H1 (cell line): ENCODE measurements around the gene HSPA4L. TPM values are rescaled to one million over a fixed set of nuclear protein-coding genes. Genes with fewer than 3 reads are reported as not detected.

Experiments
- CTCF ChIA-PET: fragments of 300-600 bp; sonication (Branson Sonifier 250); formaldehyde crosslinking; loops from one replicate; lab custom pipeline; 2021; ENCODE audit not compliant: partially characterized antibody; lab: Charles Lee
- POLR2A ChIA-PET: fragments of 300-600 bp; sonication (Branson Sonifier 250); formaldehyde crosslinking; loops from one replicate; lab custom pipeline; 2021; ENCODE audit warnings: inconsistent platforms; ENCODE audit not compliant: partially characterized antibody; lab: Charles Lee
- DNase-seq, 2 experiments: peaks; one replicate each; pipeline versions ENCODE4 v3.0.0 to v3.0.0-alpha.2; 2010 to 2022; ENCODE audit warnings: low spot score in 2 of 2, low read depth in 1 of 2, mixed read lengths in 1 of 2
- FAIRE-seq: peaks from 2 replicates; lab custom pipeline; 2011; peaks lifted over from hg19 to GRCh38; lab: Jason Lieb, UNC
- H2AFZ ChIP-seq: 2 replicates; pipeline ENCODE4 v1.8.1; 2012; ENCODE audit warnings: low read length, inconsistent platforms
- H2AK5ac ChIP-seq: 2 replicates; pipeline ENCODE4 v1.6.1; 2013; ENCODE audit warnings: low read depth, low read length
- H2BK120ac ChIP-seq: replicated peaks from 2 replicates; pipeline ENCODE3; 2013; ENCODE audit warnings: low read depth, low read length, inconsistent platforms
- H2BK12ac ChIP-seq: 2 replicates; pipeline ENCODE4 v1.6.1; 2013; ENCODE audit warnings: low read depth, low read length
- H2BK15ac ChIP-seq: 2 replicates; pipeline ENCODE4 v1.6.1; 2013; ENCODE audit warnings: low read length
- H2BK20ac ChIP-seq: 2 replicates; pipeline ENCODE4 v1.6.1; 2013; ENCODE audit warnings: low read length
- H2BK5ac ChIP-seq: 2 replicates; pipeline ENCODE4 v1.6.1; 2013; ENCODE audit warnings: low read depth, low read length
- H3K14ac ChIP-seq: 2 replicates; pipeline ENCODE4 v1.6.1; 2013; ENCODE audit warnings: inconsistent platforms; ENCODE audit not compliant: insufficient read length
- H3K18ac ChIP-seq: 2 replicates; pipeline ENCODE4 v1.6.1; 2013; ENCODE audit warnings: low read length; ENCODE audit errors: extremely low read depth
- H3K23ac ChIP-seq: 2 replicates; pipeline ENCODE4 v1.6.1; 2013; ENCODE audit warnings: inconsistent platforms; ENCODE audit not compliant: insufficient read length
- H3K23me2 ChIP-seq: 2 replicates; pipeline ENCODE4 v1.6.1; 2013; ENCODE audit warnings: low read depth, low read length
- H3K27ac ChIP-seq: 2 replicates; pipeline ENCODE4 v1.6.1; 2011; ENCODE audit warnings: low read depth, low read length, inconsistent platforms
- H3K27me3 ChIP-seq, 4 experiments: replicated peaks in 1 of 4; 1 replicate in 1 of 4; 2 replicates in 3 of 4; pipeline versions ENCODE4 v1.6.1 to v1.8.1; 2011 to 2013; ENCODE audit warnings: low read length in 3 of 4, mild to moderate bottlenecking in 3 of 4, inconsistent platforms in 2 of 4, mixed read lengths in 2 of 4, moderate library complexity in 1 of 4; ENCODE audit not compliant: control insufficient read depth in 3 of 4, insufficient read depth in 3 of 4; ENCODE audit errors: extremely low read depth in 1 of 4
- H3K36me3 ChIP-seq, 4 experiments: 2 replicates each; pipeline versions ENCODE4 v1.6.1 to v1.8.1; 2011 to 2013; ENCODE audit warnings: mild to moderate bottlenecking in 4 of 4, low read length in 3 of 4, moderate library complexity in 2 of 4, control low read depth in 1 of 4, inconsistent platforms in 1 of 4; ENCODE audit not compliant: insufficient read depth in 4 of 4, control insufficient read depth in 2 of 4
- H3K4ac ChIP-seq: replicated peaks from 2 replicates; pipeline ENCODE3; 2013; ENCODE audit warnings: low read length, low read depth, mixed read lengths, inconsistent platforms; ENCODE audit not compliant: insufficient read length
- H3K4me1 ChIP-seq, 4 experiments: replicated peaks in 1 of 4; 1 replicate in 1 of 4; 2 replicates in 3 of 4; pipeline versions ENCODE4 v1.6.1 to v1.8.1; 2011 to 2013; ENCODE audit warnings: low read length in 3 of 4, inconsistent platforms in 2 of 4, mixed read lengths in 1 of 4; ENCODE audit not compliant: insufficient read depth in 4 of 4, control insufficient read depth in 3 of 4
- H3K4me2 ChIP-seq, 2 experiments: 2 replicates each; pipeline versions ENCODE4 v1.6.1 to v1.8.1; 2011 to 2013; ENCODE audit warnings: low read depth in 2 of 2, low read length in 2 of 2, control low read depth in 1 of 2, inconsistent platforms in 1 of 2, mild to moderate bottlenecking in 1 of 2; ENCODE audit not compliant: insufficient read depth in 1 of 2
- H3K4me3 ChIP-seq, 4 experiments: fragments of 200-600, 300-600 bp in 1 of 4; sonication (generic), shearing (Covaris generic), sonication (Bioruptor Twin) in 1 of 4; 2 replicates each; pipeline versions ENCODE4 v1.5.1 to v1.8.1; 2011 to 2016; ENCODE audit warnings: low read length in 4 of 4, low read depth in 3 of 4, control low read depth in 2 of 4, inconsistent platforms in 2 of 4, mild to moderate bottlenecking in 2 of 4, mixed read lengths in 1 of 4, moderate library complexity in 1 of 4; ENCODE audit not compliant: insufficient read depth in 2 of 4; ENCODE audit errors: extremely low read depth in 1 of 4
- H3K56ac ChIP-seq: replicated peaks from 2 replicates; pipeline ENCODE3; 2013; ENCODE audit warnings: low read depth, mild to moderate bottlenecking, mixed read lengths, low read length, inconsistent platforms; ENCODE audit not compliant: insufficient read length
- H3K79me1 ChIP-seq: 2 replicates; pipeline ENCODE4 v1.6.1; 2013; ENCODE audit warnings: low read depth, low read length, control low read depth
- H3K79me2 ChIP-seq, 2 experiments: 2 replicates each; pipeline versions ENCODE4 v1.6.1 to v1.8.1; 2012 to 2013; ENCODE audit warnings: low read length in 2 of 2, mild to moderate bottlenecking in 2 of 2, inconsistent platforms in 1 of 2; ENCODE audit not compliant: insufficient read depth in 2 of 2, control insufficient read depth in 1 of 2
- H3K9ac ChIP-seq, 4 experiments: replicated peaks in 1 of 4; 1 replicate in 1 of 4; 2 replicates in 3 of 4; pipeline versions ENCODE4 v1.6.1 to v1.8.1; 2011 to 2013; ENCODE audit warnings: low read depth in 3 of 4, low read length in 3 of 4, control low read depth in 2 of 4, mild to moderate bottlenecking in 2 of 4, moderate library complexity in 2 of 4, inconsistent platforms in 1 of 4; ENCODE audit errors: extremely low read depth in 1 of 4
- H3K9me3 ChIP-seq, 2 experiments: 2 replicates each; pipeline versions ENCODE4 v1.6.1 to v1.8.1; 2012 to 2013; ENCODE audit warnings: mild to moderate bottlenecking in 2 of 2, moderate library complexity in 2 of 2, control low read depth in 1 of 2, inconsistent platforms in 1 of 2, low read depth in 1 of 2, low read length in 1 of 2, mixed read lengths in 1 of 2; ENCODE audit not compliant: insufficient read depth in 2 of 2
- H4K20me1 ChIP-seq, 2 experiments: replicated peaks in 1 of 2; 2 replicates each; pipeline versions ENCODE3 to v1.8.1; 2011 to 2013; ENCODE audit warnings: inconsistent platforms in 2 of 2, low read length in 2 of 2, mild to moderate bottlenecking in 1 of 2; ENCODE audit not compliant: insufficient read depth in 2 of 2, control insufficient read depth in 1 of 2
- H4K5ac ChIP-seq: 2 replicates; pipeline ENCODE4 v1.6.1; 2013; ENCODE audit warnings: low read length, low read depth, mixed read lengths, inconsistent platforms; ENCODE audit not compliant: insufficient read length
- H4K8ac ChIP-seq: 2 replicates; pipeline ENCODE4 v1.8.0; 2013; ENCODE audit warnings: mild to moderate bottlenecking, moderate library complexity, low read length, inconsistent platforms; ENCODE audit not compliant: insufficient read depth; ENCODE audit errors: extremely low read depth
- H4K91ac ChIP-seq: replicated peaks from 2 replicates; pipeline ENCODE3; 2013; ENCODE audit warnings: low read length, mixed read lengths, inconsistent platforms; ENCODE audit not compliant: insufficient read length
- BRCA1 ChIP-seq: IDR thresholded peaks from 2 replicates; pipeline ENCODE4 v1.6.1; 2012; ENCODE audit warnings: low read depth, low read length, improper control_type of control experiment
- CEBPB ChIP-seq: IDR thresholded peaks from 2 replicates; pipeline ENCODE4 v1.6.1; 2012; ENCODE audit warnings: low read depth, low read length
- CHD1 ChIP-seq: IDR thresholded peaks from 2 replicates; pipeline ENCODE4 v1.6.1; 2012; ENCODE audit warnings: low read depth, low read length, improper control_type of control experiment
- CHD2 ChIP-seq: IDR thresholded peaks from 2 replicates; pipeline ENCODE4 v1.6.1; 2012; ENCODE audit warnings: low read length, improper control_type of control experiment
- CTBP2 ChIP-seq: IDR thresholded peaks from 2 replicates; pipeline ENCODE4 v1.7.0; 2011; ENCODE audit warnings: borderline replicate concordance, mild to moderate bottlenecking, moderate library complexity, mixed read lengths, low read length; ENCODE audit not compliant: insufficient read depth, insufficient read length
- EGR1 ChIP-seq: IDR thresholded peaks from 2 replicates; pipeline ENCODE4 v1.6.1; 2011; ENCODE audit warnings: low read depth, low read length, borderline replicate concordance
- EZH2 ChIP-seq: fragments of 200-600 bp; sonication (generic); IDR thresholded peaks from 2 replicates; pipeline ENCODE4 v1.7.1; 2012; ENCODE audit warnings: low read depth, mild to moderate bottlenecking, moderate library complexity, low read length, inconsistent platforms; ENCODE audit not compliant: severe bottlenecking
- POLR2AphosphoS5 ChIP-seq: IDR thresholded peaks from 2 replicates; pipeline ENCODE4 v1.6.1; 2011; ENCODE audit warnings: low read depth, low read length
- POU5F1 ChIP-seq: IDR thresholded peaks from 2 replicates; pipeline ENCODE4 v1.6.1; 2011; ENCODE audit warnings: low read depth, mild to moderate bottlenecking, low read length, moderate library complexity
- SIRT6 ChIP-seq: IDR thresholded peaks from one replicate; pipeline ENCODE4 v1.7.1; 2012; ENCODE audit warnings: low read length, inconsistent platforms
- TAF7 ChIP-seq: optimal IDR thresholded peaks from 2 replicates; pipeline ENCODE3; 2011; ENCODE audit warnings: low read depth, mild to moderate bottlenecking, inconsistent platforms, low read length, moderate library complexity, borderline replicate concordance
- ZNF274 ChIP-seq: IDR thresholded peaks from 2 replicates; pipeline ENCODE4 v1.7.0; 2012; ENCODE audit warnings: low read length, borderline replicate concordance; ENCODE audit errors: extremely low read depth
- WGBS, 2 experiments: shearing (Covaris generic) in 1 of 2; methylation state at CpG; one replicate each; pipeline versions ENCODE4 v1.1.6 to v1.1.7; 2013 to 2015; ENCODE audit warnings: low lambda C conversion rate in 2 of 2, mixed read lengths in 2 of 2, inconsistent platforms in 1 of 2, low coverage in 1 of 2, missing lambda C conversion rate in 1 of 2; ENCODE audit not compliant: insufficient replicate concordance in 2 of 2, insufficient coverage in 1 of 2, insufficient read length in 1 of 2; ENCODE audit errors: extremely low coverage in 1 of 2, missing lambda C conversion rate in 1 of 2; 5-methylcytosine and 5-hydroxymethylcytosine counted together
- polyA plus RNA-seq, 7 experiments: library from polyadenylated mRNA; depleted of rRNA in 3 of 7; stranded (reverse) in 5 of 7; unstranded in 2 of 7; fragments of >200 nt in 5 of 7; fragments of 200-250 nt in 2 of 7; gene quantifications; 1 replicate in 5 of 7; 2 replicates in 1 of 7; 4 replicates in 1 of 7; pipeline versions ENCODE4 v1.2.1 to v1.2.3, GENCODE V29; 2011 to 2013; ENCODE audit warnings: missing spikeins in 2 of 7, mixed read lengths in 2 of 7
- total RNA-seq: library from RNA; stranded (reverse); fragmentation: NEBNext Ultra II Directional; extraction: Animal tissue kit (Norgen Biotek cat#: 25700); gene quantifications from 2 replicates; pipeline ENCODE4 v1.2.1, GENCODE V29; 2021

HSPA4L gene
- total and polyA plus RNA-seq, 2 of the 8 experiments (the other 6 are each of a cell fraction or from before 2014, with no cell fraction given): 0.65 to 4.7 TPM

GRCh38 chr4:127849505-127850234 lies 67.5 kb downstream of the HSPA4L start:
- no peak overlapping the region for H4K5ac ChIP-seq
- no peaks in the 10 kb centered on the region for H3K27me3 ChIP-seq
- H3K79me1 ChIP-seq: no peaks in the 10 kb centered on the region
- H3K56ac ChIP-seq: no peak overlapping the region
- FAIRE-seq (no peak), DNase-seq (no peak)
- no peaks in the 10 kb centered on the region for H3K36me3 ChIP-seq
- no peak overlapping the region for H3K14ac ChIP-seq
- no peak overlapping the region for H3K23ac ChIP-seq
- no peak overlapping the region for H3K4me2 ChIP-seq
- no peaks in the 10 kb centered on the region for H3K23me2 ChIP-seq
- no peak overlapping the region for H2AK5ac ChIP-seq
- POLR2A ChIA-PET: interaction anchor here (0.6 kb wide), 2 partner anchors 32 to 67 kb away, joined by 3 read pairs; no protein-coding TSS in a partner anchor
- H3K9ac ChIP-seq: no peak overlapping the region
- no peak overlapping the region for H4K91ac ChIP-seq
- no peak overlapping the region for H2BK15ac ChIP-seq
- H4K8ac ChIP-seq: no peak overlapping the region; the same call in 1 of the 2 replicates
- H2BK12ac ChIP-seq: no peak overlapping the region
- H2BK5ac ChIP-seq: no peak overlapping the region
- no peak overlapping the region for H3K27ac ChIP-seq
- TF ChIP-seq BRCA1 (no peak), EZH2 (no peak), ZNF274 (no peak), POU5F1 (no peak), CHD1 (no peak), CHD2 (no peak), SIRT6 (no peak), CTBP2 (no peak), TAF7 (no peak), EGR1 (no peak), CEBPB (no peak), POLR2AphosphoS5 (no peak)
- H2BK120ac ChIP-seq: no peak overlapping the region
- no peak overlapping the region for H2BK20ac ChIP-seq
- H4K20me1 ChIP-seq: no peaks in the 10 kb centered on the region
- peaks cover 0 to 8% of the 10 kb centered on the region in 2 experiments; a peak in 1 of 4 replicates for H3K9me3 ChIP-seq
- H3K4me1 ChIP-seq: peaks cover 0 to 13% (median 3%) of the 10 kb centered on the region in 4 experiments; a peak in 4 of 7 replicates
- 100% methylated on average over 1 of the region's 1 CpG; no CpG with 5 or more reads in 1 of the 2 experiments for WGBS, 2 experiments
- CTCF ChIA-PET: no interaction called here
- no peak overlapping the region for H3K18ac ChIP-seq
- peaks cover 0 to 11% of the 10 kb centered on the region in 2 experiments; a peak in 2 of 4 replicates for H3K79me2 ChIP-seq
- no peak overlapping the region for H3K4me3 ChIP-seq
- H3K4ac ChIP-seq: no peak overlapping the region
- no peak overlapping the region for H2AFZ ChIP-seq
